HG02759 (cell line): Measurements from ENCODE around the gene RAB35.

Experiments used
- ATAC-seq: cut with Tn5 transposase; IDR thresholded peaks from one replicate; pipeline ENCODE4 v1.9.1; 2021; ENCODE audit warnings: mild to moderate bottlenecking, moderate library complexity; ENCODE audit not compliant: unreplicated experiment

The RAB35 gene

GRCh38 chr12:120109570-120110267, 6.8 kb downstream of the RAB35 start:
- ATAC-seq = no peak

- ATAC-seq = no peak
Observed at GRCh38 chr12:120106151-120106550, 10.4 kb downstream of the RAB35 start.

- ATAC-seq = no peak
Observed at GRCh38 chr12:120103371-120103770, 13.2 kb downstream of the RAB35 start.

- ATAC-seq = no peak
Observed at GRCh38 chr12:120103044-120103338, 13.6 kb downstream of the RAB35 start.

GRCh38 chr12:120102189-120103043, 14.1 kb downstream of the RAB35 start:
- no peak for ATAC-seq

- no peak for ATAC-seq
Observed at GRCh38 chr12:120101617-120102016, 14.9 kb downstream of the RAB35 start.

- ATAC-seq = no peak
Observed at GRCh38 chr12:120101182-120101581, 15.4 kb downstream of the RAB35 start.

GRCh38 chr12:120100630-120101029, 15.9 kb downstream of the RAB35 start:
- ATAC-seq = no peak

- ATAC-seq = no peak
Observed at GRCh38 chr12:120099738-120100137, 16.8 kb downstream of the RAB35 start.

- ATAC-seq = no peak
Observed at GRCh38 chr12:120098756-120099470, 17.6 kb downstream of the RAB35 start.

GRCh38 chr12:120096671-120097202, 19.8 kb downstream of the RAB35 start:
- ATAC-seq = no peak

- no peak for ATAC-seq
Observed at GRCh38 chr12:120095736-120096135, 20.8 kb downstream of the RAB35 start.

- no peak for ATAC-seq
Observed at GRCh38 chr12:120095331-120095730, 21.2 kb downstream of the RAB35 start.

- no peak for ATAC-seq
Observed at GRCh38 chr12:120094485-120094884, 22.1 kb downstream of the RAB35 start.

GRCh38 chr12:120093592-120094355, 22.8 kb downstream of the RAB35 start:
- ATAC-seq = no peak

GRCh38 chr12:120093336-120093591, 23.3 kb downstream of the RAB35 start:
- ATAC-seq = no peak

GRCh38 chr12:120092551-120093335, 23.8 kb downstream of the RAB35 start:
- no peak for ATAC-seq

GRCh38 chr12:120091371-120092090, 25.0 kb downstream of the RAB35 start:
- no peak for ATAC-seq

GRCh38 chr12:120090626-120091295, 25.8 kb downstream of the RAB35 start:
- ATAC-seq = no peak
